HFF-Myc (cell line): ENCODE results near the gene AVPI1.
"Not testable (repeated sequence)": the region's sequence is repeated elsewhere in the genome, so short reads cannot be mapped to it uniquely, and the experiment has no call there.

Source experiments
- DNase-seq: peaks from one replicate; pipeline ENCODE4 v3.0.0-alpha.2; 2011; ENCODE audit warnings: low read depth; ENCODE audit errors: extremely low read depth
- H3K4me3 ChIP-seq: replicated peaks from 2 replicates; pipeline ENCODE4 v1.5.1; 2011; ENCODE audit warnings: low read depth, mild to moderate bottlenecking, control low read depth, low read length
- CTCF ChIP-seq: IDR thresholded peaks from 2 replicates; pipeline ENCODE4 v1.5.1; 2012; ENCODE audit warnings: mild to moderate bottlenecking, low read depth, low read length, control low read depth; ENCODE audit errors: missing control alignments

The AVPI1 gene

GRCh38 chr10:97705006-97705670 lies 18.1 kb upstream of the AVPI1 start:
- H3K4me3 ChIP-seq, result no peak overlapping the region
- no peak for TF ChIP-seq CTCF
- no peak for DNase-seq

- DNase-seq, result no peak
- TF ChIP-seq CTCF, result no peak
- H3K4me3 ChIP-seq, result no peak overlapping the region
Measured at GRCh38 chr10:97704341-97704740, 17.3 kb upstream of the AVPI1 start.

GRCh38 chr10:97703398-97704067 lies 16.5 kb upstream of the AVPI1 start:
- no peak overlapping the region for H3K4me3 ChIP-seq
- no peak for DNase-seq
- TF ChIP-seq CTCF, result no peak

GRCh38 chr10:97701438-97702069 lies 14.5 kb upstream of the AVPI1 start:
- peak; percentile 96 for TF ChIP-seq CTCF

GRCh38 chr10:97698072-97698655 lies 11.1 kb upstream of the AVPI1 start:
- H3K4me3 ChIP-seq, DNase-seq: not testable (repeated sequence)

More at GRCh38 chr10:97701438-97702069, 14.5 kb upstream of the AVPI1 start:
- H3K4me3 ChIP-seq, result no peak overlapping the region
- peak; percentile 73 for DNase-seq

- TF ChIP-seq CTCF, result no peak
- no peak for DNase-seq
- H3K4me3 ChIP-seq, result no peak overlapping the region
Measured at GRCh38 chr10:97690133-97690532, 3.1 kb upstream of the AVPI1 start.

GRCh38 chr10:97689559-97690020 lies 2.5 kb upstream of the AVPI1 start:
- no peak overlapping the region for H3K4me3 ChIP-seq
- TF ChIP-seq CTCF, result no peak
- peak; percentile 94 for DNase-seq
